Measurements from ENCODE around the gene KIAA0825. TPM values are rescaled to one million over a fixed set of nuclear protein-coding genes. Genes with fewer than 3 reads are reported as not detected.

The KIAA0825 gene
- total RNA-seq, 1 donor from 2014 or later = 4.2 TPM

DNA sequence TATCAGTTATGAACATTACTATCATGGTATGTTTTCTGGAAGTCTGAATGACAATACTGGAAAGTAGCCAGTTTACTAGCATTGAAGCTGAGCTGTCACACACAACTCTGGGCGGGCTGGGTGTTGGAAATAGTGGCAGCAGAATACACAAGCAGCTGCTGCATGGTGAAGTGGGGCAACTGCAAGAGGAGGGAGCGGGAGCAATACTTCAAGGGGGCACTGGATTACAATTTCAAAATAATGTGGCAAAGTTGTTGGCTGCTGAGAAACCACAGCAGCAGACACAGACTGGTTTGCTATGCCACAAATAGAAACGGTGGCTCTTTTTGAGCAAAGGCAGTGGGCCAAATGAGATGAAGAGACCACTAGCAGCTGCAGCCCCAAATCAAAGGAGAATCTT is 350.2 kb downstream of the KIAA0825 start:
- Mint-ChIP-seq H3K9me3 (peaks cover 3% of the 10 kb centered on the region), H3K4me3 (no peak overlapping the region), H3K27ac (no peak overlapping the region), H3K4me1 (ENCODE audit: unreplicated experiment) (no peaks in the 10 kb centered on the region), H3K36me3 (no peaks in the 10 kb centered on the region), H3K27me3 (no peaks in the 10 kb centered on the region)
- DNase-seq (ENCODE audit: extremely low spot score, unreplicated experiment) = no peak
- TF ChIP-seq, protein P1, sequence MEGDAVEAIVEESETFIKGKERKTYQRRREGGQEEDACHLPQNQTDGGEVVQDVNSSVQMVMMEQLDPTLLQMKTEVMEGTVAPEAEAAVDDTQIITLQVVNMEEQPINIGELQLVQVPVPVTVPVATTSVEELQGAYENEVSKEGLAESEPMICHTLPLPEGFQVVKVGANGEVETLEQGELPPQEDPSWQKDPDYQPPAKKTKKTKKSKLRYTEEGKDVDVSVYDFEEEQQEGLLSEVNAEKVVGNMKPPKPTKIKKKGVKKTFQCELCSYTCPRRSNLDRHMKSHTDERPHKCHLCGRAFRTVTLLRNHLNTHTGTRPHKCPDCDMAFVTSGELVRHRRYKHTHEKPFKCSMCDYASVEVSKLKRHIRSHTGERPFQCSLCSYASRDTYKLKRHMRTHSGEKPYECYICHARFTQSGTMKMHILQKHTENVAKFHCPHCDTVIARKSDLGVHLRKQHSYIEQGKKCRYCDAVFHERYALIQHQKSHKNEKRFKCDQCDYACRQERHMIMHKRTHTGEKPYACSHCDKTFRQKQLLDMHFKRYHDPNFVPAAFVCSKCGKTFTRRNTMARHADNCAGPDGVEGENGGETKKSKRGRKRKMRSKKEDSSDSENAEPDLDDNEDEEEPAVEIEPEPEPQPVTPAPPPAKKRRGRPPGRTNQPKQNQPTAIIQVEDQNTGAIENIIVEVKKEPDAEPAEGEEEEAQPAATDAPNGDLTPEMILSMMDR (conservative IDR thresholded peaks at IDR 0.05) = no peak

DNA sequence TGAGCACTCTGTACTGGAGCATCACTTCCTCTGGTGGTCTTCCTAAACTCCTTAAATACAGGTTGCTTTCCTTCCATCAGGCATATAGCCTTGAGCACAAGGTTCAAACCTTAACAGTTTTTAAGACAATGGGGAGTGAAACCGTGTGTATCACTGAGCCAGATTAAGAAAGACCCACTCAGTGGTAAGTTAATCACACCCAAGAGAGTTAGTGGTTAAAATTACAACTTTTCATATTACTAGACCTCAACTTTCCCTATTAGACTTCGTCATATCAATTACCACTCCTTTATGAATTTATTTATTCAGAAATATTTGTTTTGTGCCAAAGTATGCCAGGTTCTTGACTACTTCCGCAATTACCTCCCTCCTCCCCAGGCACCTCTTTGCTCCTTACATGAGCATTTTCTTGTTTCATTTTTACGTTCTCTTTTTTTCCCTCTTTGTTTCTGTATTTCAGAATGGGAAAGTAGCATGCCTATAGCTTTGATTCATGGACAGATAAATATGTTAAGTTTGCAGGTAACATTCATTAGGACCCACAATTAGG is 351.0 kb downstream of the KIAA0825 start:
- peaks cover 3% of the 10 kb centered on the region for H3K9me3 Mint-ChIP-seq
- no peak overlapping the region for H3K27ac Mint-ChIP-seq
- H3K4me3 Mint-ChIP-seq = no peak overlapping the region
- no peaks in the 10 kb centered on the region for H3K27me3 Mint-ChIP-seq
- no peaks in the 10 kb centered on the region for H3K36me3 Mint-ChIP-seq
- H3K4me1 Mint-ChIP-seq (ENCODE audit: unreplicated experiment) = no peaks in the 10 kb centered on the region
- TF ChIP-seq, protein P1 (conservative IDR thresholded peaks at IDR 0.05) = no peak
- no peak for DNase-seq (ENCODE audit: extremely low spot score, unreplicated experiment)

DNA sequence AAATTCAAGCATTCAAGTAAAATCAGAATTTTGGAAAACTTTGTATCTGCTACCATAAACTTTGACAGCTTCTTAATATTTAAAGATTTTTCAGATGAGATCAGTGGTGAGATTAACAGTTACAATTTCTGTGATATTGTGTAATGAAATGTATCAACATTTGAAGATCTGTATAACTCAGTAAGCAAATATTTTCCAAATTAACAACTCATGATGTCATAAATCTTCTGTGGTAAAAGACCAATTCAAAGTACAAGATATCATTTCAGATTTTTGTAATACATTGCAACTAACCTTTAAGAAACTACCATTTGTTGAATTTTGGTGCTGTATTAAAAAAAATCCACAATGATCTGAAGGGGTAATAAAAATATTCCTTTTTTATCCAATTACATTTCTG is 352.2 kb downstream of the KIAA0825 start:
- Mint-ChIP-seq H3K4me1 (ENCODE audit: unreplicated experiment) (no peaks in the 10 kb centered on the region), H3K27ac (no peak overlapping the region), H3K27me3 (no peaks in the 10 kb centered on the region), H3K9me3 (no peaks in the 10 kb centered on the region), H3K36me3 (no peaks in the 10 kb centered on the region), H3K4me3 (no peak overlapping the region)
- TF ChIP-seq, protein P1 (conservative IDR thresholded peaks at IDR 0.05) = no peak
- no peak for DNase-seq (ENCODE audit: extremely low spot score, unreplicated experiment)

DNA sequence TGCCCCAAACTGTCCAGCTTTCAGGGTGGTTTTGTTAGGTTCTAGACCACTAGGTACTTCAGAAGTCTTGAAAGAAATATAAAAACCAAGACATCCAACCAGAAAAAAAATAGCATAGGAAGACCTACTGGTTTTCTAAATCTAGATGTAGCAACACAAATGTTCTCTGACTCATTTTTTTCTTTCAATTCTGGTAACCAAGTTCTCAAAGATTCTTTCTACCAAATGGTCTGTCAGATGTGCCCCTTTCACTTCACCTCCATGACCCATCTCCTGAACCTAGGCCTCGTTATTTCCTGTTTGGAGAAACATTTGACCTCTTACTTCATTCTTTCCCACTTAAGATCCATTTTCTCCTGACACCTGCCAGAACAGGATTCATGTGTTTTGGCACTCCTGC is 355.3 kb downstream of the KIAA0825 start:
- H3K27ac Mint-ChIP-seq = no peak overlapping the region
- no peaks in the 10 kb centered on the region for H3K36me3 Mint-ChIP-seq
- no peaks in the 10 kb centered on the region for H3K27me3 Mint-ChIP-seq
- no peak for DNase-seq (ENCODE audit: extremely low spot score, unreplicated experiment)
- no peaks in the 10 kb centered on the region for H3K4me1 Mint-ChIP-seq (ENCODE audit: unreplicated experiment)
- H3K9me3 Mint-ChIP-seq = no peaks in the 10 kb centered on the region
- TF ChIP-seq, protein P1 (conservative IDR thresholded peaks at IDR 0.05) = no peak
- no peak overlapping the region for H3K4me3 Mint-ChIP-seq

DNA sequence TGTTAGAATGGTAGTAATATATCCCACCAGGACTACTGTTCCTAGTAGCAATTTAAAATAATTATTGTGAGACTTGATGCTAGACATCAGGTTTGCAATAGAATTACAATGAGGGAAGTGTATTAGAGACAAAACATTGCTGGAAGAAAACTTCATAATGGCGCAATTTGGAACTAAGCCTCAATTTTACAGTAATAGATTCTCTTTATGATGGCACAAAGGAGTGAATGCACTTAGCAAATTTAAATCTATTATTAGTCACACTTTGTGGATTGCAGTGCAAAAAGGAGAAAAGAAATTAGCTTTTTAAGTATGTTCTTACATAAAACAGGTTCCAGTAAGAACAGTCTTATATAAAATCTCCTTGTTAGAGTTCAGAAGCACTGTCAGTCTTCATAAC is 358.3 kb downstream of the KIAA0825 start:
- no peaks in the 10 kb centered on the region for H3K36me3 Mint-ChIP-seq
- no peaks in the 10 kb centered on the region for H3K9me3 Mint-ChIP-seq
- TF ChIP-seq, protein P1 (conservative IDR thresholded peaks at IDR 0.05) = no peak
- H3K27ac Mint-ChIP-seq = no peak overlapping the region
- no peaks in the 10 kb centered on the region for H3K27me3 Mint-ChIP-seq
- no peak for DNase-seq (ENCODE audit: extremely low spot score, unreplicated experiment)
- H3K4me1 Mint-ChIP-seq (ENCODE audit: unreplicated experiment) = no peaks in the 10 kb centered on the region
- no peak overlapping the region for H3K4me3 Mint-ChIP-seq

DNA sequence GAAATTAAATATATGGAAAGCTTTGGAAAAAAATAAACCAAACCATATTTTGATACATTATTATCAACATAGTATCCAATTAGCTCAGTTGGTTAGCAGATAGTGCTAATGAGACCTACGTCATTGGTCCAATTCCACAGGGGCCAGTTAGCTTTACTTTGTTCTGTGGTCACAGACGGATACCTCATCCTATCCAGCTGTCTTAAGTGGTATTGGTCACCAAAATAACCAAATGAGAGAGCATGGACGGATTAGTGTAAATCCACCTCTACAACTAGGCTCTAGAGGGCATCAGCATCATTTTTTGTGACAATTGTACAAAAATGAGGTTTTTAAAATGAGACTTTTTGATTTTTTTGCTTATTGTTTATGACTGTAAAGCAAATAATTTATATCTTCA is 364.2 kb downstream of the KIAA0825 start:
- DNase-seq (ENCODE audit: extremely low spot score, unreplicated experiment) = no peak
- Mint-ChIP-seq H3K4me1 (ENCODE audit: unreplicated experiment) (no peaks in the 10 kb centered on the region), H3K4me3 (no peak overlapping the region), H3K27ac (no peak overlapping the region), H3K27me3 (peaks cover 2% of the 10 kb centered on the region), H3K36me3 (no peaks in the 10 kb centered on the region), H3K9me3 (no peaks in the 10 kb centered on the region)
- TF ChIP-seq, protein P1 (conservative IDR thresholded peaks at IDR 0.05) = no peak

Measured in type B pancreatic cell (in vitro differentiated cells).